Jurkat, Clone E6-1 (cell line): ENCODE measurements around the gene NEDD4L.
A peak's percentile ranks its signal among the peaks of the same experiment; 100 is the strongest.
"Not testable (repeated sequence)": the region's sequence is repeated elsewhere in the genome, so short reads cannot be mapped to it uniquely, and the experiment has no call there.

Experiments used
- DNase-seq: peaks from one replicate; pipeline ENCODE4 v3.0.0-alpha.2; 2011; ENCODE audit warnings: low read depth, low spot score
- H3K4me3 ChIP-seq: 2 replicates; pipeline ENCODE4 v1.5.1; 2011; ENCODE audit warnings: mild to moderate bottlenecking, low read length, control low read depth, moderate library complexity

NEDD4L gene

GRCh38 chr18:58168221-58168620 lies 124.2 kb downstream of the NEDD4L start:
- no peak for DNase-seq
- no peak overlapping the region for H3K4me3 ChIP-seq

- no peak for DNase-seq
- H3K4me3 ChIP-seq, result no peak overlapping the region
Measured at GRCh38 chr18:58168993-58169392, 125.0 kb downstream of the NEDD4L start.

GRCh38 chr18:58169472-58169871 lies 125.4 kb downstream of the NEDD4L start:
- DNase-seq, result no peak
- H3K4me3 ChIP-seq, result no peak overlapping the region

- not testable (repeated sequence) for DNase-seq, H3K4me3 ChIP-seq
Measured at GRCh38 chr18:58170036-58170435, 126.0 kb downstream of the NEDD4L start.

GRCh38 chr18:58172031-58172430 lies 128.0 kb downstream of the NEDD4L start:
- DNase-seq, result no peak
- H3K4me3 ChIP-seq, result no peak overlapping the region

- DNase-seq, result no peak
- H3K4me3 ChIP-seq, result no peak overlapping the region
Measured at GRCh38 chr18:58174285-58174684, 130.3 kb downstream of the NEDD4L start.

GRCh38 chr18:58175122-58175785 lies 131.2 kb downstream of the NEDD4L start:
- DNase-seq, result no peak
- H3K4me3 ChIP-seq, result no peak overlapping the region

GRCh38 chr18:58175786-58176176 lies 131.8 kb downstream of the NEDD4L start:
- no peak overlapping the region for H3K4me3 ChIP-seq
- DNase-seq, result no peak

- DNase-seq, result no peak
Measured at GRCh38 chr18:58177004-58177717, 133.1 kb downstream of the NEDD4L start.

GRCh38 chr18:58177896-58178470 lies 134.0 kb downstream of the NEDD4L start:
- DNase-seq, result no peak

More at GRCh38 chr18:58177004-58177717, 133.1 kb downstream of the NEDD4L start:
- H3K4me3 ChIP-seq, result no peak overlapping the region

GRCh38 chr18:58178511-58178910 lies 134.5 kb downstream of the NEDD4L start:
- no peak for DNase-seq

More at GRCh38 chr18:58177896-58178470, 134.0 kb downstream of the NEDD4L start:
- H3K4me3 ChIP-seq, result no peak overlapping the region

GRCh38 chr18:58180172-58180571 lies 136.1 kb downstream of the NEDD4L start:
- DNase-seq, result no peak
- no peak overlapping the region for H3K4me3 ChIP-seq

More at GRCh38 chr18:58178511-58178910, 134.5 kb downstream of the NEDD4L start:
- H3K4me3 ChIP-seq, result no peak overlapping the region

GRCh38 chr18:58180738-58181353 lies 136.8 kb downstream of the NEDD4L start:
- H3K4me3 ChIP-seq, result no peak overlapping the region
- DNase-seq, result peak; percentile 33

- no peak for DNase-seq
- H3K4me3 ChIP-seq, result no peak overlapping the region
Measured at GRCh38 chr18:58181988-58182387, 138.0 kb downstream of the NEDD4L start.

GRCh38 chr18:58183226-58183625 lies 139.2 kb downstream of the NEDD4L start:
- no peak for DNase-seq
- H3K4me3 ChIP-seq, result no peak overlapping the region

- DNase-seq, result no peak
- H3K4me3 ChIP-seq, result no peak overlapping the region
Measured at GRCh38 chr18:58186258-58186948, 142.4 kb downstream of the NEDD4L start.

- no peak for DNase-seq
- H3K4me3 ChIP-seq, result no peak overlapping the region
Measured at GRCh38 chr18:58187674-58188073, 143.6 kb downstream of the NEDD4L start.

- no peak for DNase-seq
- H3K4me3 ChIP-seq, result no peak overlapping the region
Measured at GRCh38 chr18:58188996-58189395, 145.0 kb downstream of the NEDD4L start.

- no peak overlapping the region for H3K4me3 ChIP-seq
- no peak for DNase-seq
Measured at GRCh38 chr18:58190842-58191530, 147.0 kb downstream of the NEDD4L start.
